Lung (tissue), 12 donors: Measurements from ENCODE around the gene CDH13. TPM values are rescaled to one million over a fixed set of nuclear protein-coding genes. Genes with fewer than 3 reads are reported as not detected.

Experiments
- ATAC-seq: fragments of 200-7000 bp; cut with Tn5 transposase; one replicate; pipeline ENCODE4 v1.9.1; 2020; ENCODE audit warnings: moderate number of reproducible peaks; ENCODE audit not compliant: insufficient read depth, low FRiP score
- DNase-seq, 3 donors: peaks; one replicate each; pipeline ENCODE4 v3.0.0-alpha.2; 2013 to 2017
- H3K27ac ChIP-seq, 2 donors: one replicate each; pipeline ENCODE4 v1.5.1; 2013; ENCODE audit warnings: mild to moderate bottlenecking in 2 of 2, moderate library complexity in 2 of 2, control low read depth in 1 of 2, inconsistent platforms in 1 of 2, low read depth in 1 of 2, low read length in 1 of 2
- H3K27me3 ChIP-seq, 3 donors: one replicate each; pipeline ENCODE4 v1.5.1; 2013; ENCODE audit warnings: low read length in 2 of 3; ENCODE audit not compliant: control insufficient read depth in 3 of 3, insufficient read depth in 3 of 3
- H3K36me3 ChIP-seq, 4 donors: one replicate each; pipeline ENCODE4 v1.5.1; 2013; ENCODE audit warnings: low read length in 4 of 4, mild to moderate bottlenecking in 1 of 4, moderate library complexity in 1 of 4; ENCODE audit not compliant: control insufficient read depth in 4 of 4, insufficient read depth in 4 of 4
- H3K4me1 ChIP-seq, 5 donors: one replicate each; pipeline ENCODE4 v1.5.1; 2013; ENCODE audit warnings: low read length in 5 of 5, mild to moderate bottlenecking in 2 of 5, moderate library complexity in 1 of 5; ENCODE audit not compliant: control insufficient read depth in 5 of 5, insufficient read depth in 5 of 5
- H3K4me3 ChIP-seq: one replicate; pipeline ENCODE4 v1.5.1; 2013; ENCODE audit warnings: mild to moderate bottlenecking, control low read depth, moderate library complexity
- H3K9ac ChIP-seq, 2 donors: one replicate each; pipeline ENCODE4 v1.5.1; 2013; ENCODE audit warnings: low read length in 2 of 2, control low read depth in 1 of 2; ENCODE audit not compliant: insufficient read depth in 1 of 2
- H3K9me3 ChIP-seq, 4 donors: one replicate each; pipeline ENCODE4 v1.5.1; 2013; ENCODE audit warnings: low read length in 3 of 4, mild to moderate bottlenecking in 1 of 4, moderate library complexity in 1 of 4; ENCODE audit not compliant: control insufficient read depth in 4 of 4, insufficient read depth in 3 of 4
- WGBS, 2 donors: extraction: QIAGEN DNeasy Blood & Tissue Kit; methylation state at CpG; one replicate each; pipeline ENCODE4 v1.1.7; 2013; 5-methylcytosine and 5-hydroxymethylcytosine counted together
- polyA plus RNA-seq, 2 donors: library from polyadenylated mRNA; stranded (reverse); fragments of 200-250 nt; gene quantifications; one replicate each; pipeline ENCODE4 v1.2.1, GENCODE V29; 2013
- total RNA-seq, 2 donors: library from RNA; depleted of rRNA in 1 of 2; stranded (reverse); fragments of >200 nt in 1 of 2; gene quantifications; one replicate each; pipeline ENCODE4 v1.2.1, GENCODE V29; 2014 to 2021
- TF ChIP-seq, protein P1 (sequence below): IDR thresholded peaks from 2 replicates; pipeline ENCODE4 v1.5.1; 2012; ENCODE audit warnings: mild to moderate bottlenecking; ENCODE audit errors: control extremely low read depth, extremely low read depth
- donor health status: control.
- donor health status: control.
- donor health status: Bipolar disorder and iron deficiency.
- donor health status: healthy.
- donor health status: DM: yes; HTN: yes; CAD: no.

CDH13 gene
- total and polyA plus RNA-seq, 4 donors, result 2.1 to 12.3 (median 7.3) TPM

DNA sequence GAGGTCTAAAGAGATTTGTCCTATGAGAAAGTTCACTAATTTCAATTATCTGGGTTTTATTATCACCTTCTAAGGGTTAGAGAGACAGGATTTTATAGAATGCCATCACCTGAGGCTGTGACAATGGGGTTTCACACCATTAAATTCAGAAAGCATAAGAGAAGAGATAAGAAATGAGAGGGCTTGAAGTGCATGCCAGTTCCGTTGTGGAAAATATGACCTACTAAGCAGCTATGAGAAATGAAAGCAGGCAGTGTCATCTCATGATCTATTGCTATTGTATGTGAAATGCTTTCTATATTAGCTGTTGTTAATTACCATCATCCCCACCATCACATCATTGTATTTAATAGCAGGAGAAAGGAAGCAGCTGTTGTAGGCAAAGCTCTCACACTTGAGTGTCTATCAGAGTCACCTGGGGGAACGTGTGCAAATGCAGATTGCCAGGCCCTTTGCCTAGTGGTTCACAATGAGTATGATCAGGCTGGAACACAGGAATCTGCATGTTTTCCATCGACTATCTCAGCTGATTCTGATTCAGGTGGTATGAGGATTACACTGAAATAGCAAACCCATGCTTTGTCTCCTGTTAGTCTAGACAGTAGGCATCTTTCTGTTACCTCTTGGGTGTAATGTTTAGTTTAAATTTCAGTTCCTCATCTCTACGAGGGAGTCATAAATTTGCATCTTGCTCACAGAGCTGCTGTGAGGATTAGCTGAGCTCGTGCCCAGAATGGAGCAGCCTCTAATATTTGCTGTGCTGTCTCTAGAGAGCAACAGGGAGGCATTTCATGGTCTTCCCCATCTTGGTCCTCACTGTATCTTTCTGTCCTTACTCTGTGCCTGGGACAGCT lies 256.4 kb downstream of the CDH13 start:
- 60% methylated on average over 5 of the region's 5 CpGs for WGBS, 2 donors
- H3K27me3 ChIP-seq, result no peaks in the 10 kb centered on the region
- ATAC-seq, result no peak
- H3K4me1 ChIP-seq, result peaks cover 0 to 3% (median 0%) of the 10 kb centered on the region in 5 donors
- H3K4me3 ChIP-seq, result no peak overlapping the region
- H3K9me3 ChIP-seq, result peaks cover 0 to 2% (median 0%) of the 10 kb centered on the region in 4 donors
- no peak for DNase-seq
- TF ChIP-seq, protein P1, sequence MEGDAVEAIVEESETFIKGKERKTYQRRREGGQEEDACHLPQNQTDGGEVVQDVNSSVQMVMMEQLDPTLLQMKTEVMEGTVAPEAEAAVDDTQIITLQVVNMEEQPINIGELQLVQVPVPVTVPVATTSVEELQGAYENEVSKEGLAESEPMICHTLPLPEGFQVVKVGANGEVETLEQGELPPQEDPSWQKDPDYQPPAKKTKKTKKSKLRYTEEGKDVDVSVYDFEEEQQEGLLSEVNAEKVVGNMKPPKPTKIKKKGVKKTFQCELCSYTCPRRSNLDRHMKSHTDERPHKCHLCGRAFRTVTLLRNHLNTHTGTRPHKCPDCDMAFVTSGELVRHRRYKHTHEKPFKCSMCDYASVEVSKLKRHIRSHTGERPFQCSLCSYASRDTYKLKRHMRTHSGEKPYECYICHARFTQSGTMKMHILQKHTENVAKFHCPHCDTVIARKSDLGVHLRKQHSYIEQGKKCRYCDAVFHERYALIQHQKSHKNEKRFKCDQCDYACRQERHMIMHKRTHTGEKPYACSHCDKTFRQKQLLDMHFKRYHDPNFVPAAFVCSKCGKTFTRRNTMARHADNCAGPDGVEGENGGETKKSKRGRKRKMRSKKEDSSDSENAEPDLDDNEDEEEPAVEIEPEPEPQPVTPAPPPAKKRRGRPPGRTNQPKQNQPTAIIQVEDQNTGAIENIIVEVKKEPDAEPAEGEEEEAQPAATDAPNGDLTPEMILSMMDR, result no peak
- no peak overlapping the region for H3K9ac ChIP-seq
- no peaks in the 10 kb centered on the region for H3K36me3 ChIP-seq
- H3K27ac ChIP-seq, result no peak overlapping the region

DNA sequence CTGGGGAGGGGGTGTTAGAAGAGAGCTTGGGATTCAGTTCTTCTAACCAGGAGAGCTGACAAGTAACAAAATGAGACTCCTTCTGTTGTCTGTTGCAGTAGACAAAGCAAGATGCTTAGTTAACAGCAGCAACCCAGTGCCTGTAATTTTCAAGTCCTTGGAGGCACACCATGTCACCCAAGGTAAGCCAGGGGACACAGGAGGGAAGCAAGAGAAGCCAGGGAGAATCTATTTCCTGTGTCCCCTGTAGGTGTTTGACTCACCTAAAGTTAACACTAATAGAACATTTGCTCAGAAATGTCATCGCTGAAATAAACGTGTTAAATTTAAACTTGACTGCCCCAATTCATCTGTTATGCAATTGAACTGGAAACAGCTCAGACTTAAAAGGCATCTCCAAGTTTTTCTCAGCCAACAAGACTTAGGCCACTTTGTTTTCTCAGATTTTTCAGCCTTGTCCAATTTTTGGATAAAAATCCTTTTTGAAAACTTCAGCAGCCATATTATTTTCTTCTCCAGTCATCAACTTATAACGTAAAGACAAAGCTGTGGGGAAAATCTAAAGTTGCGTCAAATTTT lies 257.6 kb downstream of the CDH13 start:
- DNase-seq, result no peak
- H3K4me1 ChIP-seq, result peaks cover 0 to 8% (median 0%) of the 10 kb centered on the region in 5 donors
- H3K36me3 ChIP-seq, result no peaks in the 10 kb centered on the region
- no peaks in the 10 kb centered on the region for H3K9me3 ChIP-seq
- no peaks in the 10 kb centered on the region for H3K27me3 ChIP-seq
- 84 to 88% methylated on average over 4 of the region's 4 CpGs for WGBS, 2 donors
- TF ChIP-seq, protein P1, result no peak
- no peak overlapping the region for H3K4me3 ChIP-seq
- no peak overlapping the region for H3K9ac ChIP-seq
- ATAC-seq, result no peak
- no peak overlapping the region for H3K27ac ChIP-seq

DNA sequence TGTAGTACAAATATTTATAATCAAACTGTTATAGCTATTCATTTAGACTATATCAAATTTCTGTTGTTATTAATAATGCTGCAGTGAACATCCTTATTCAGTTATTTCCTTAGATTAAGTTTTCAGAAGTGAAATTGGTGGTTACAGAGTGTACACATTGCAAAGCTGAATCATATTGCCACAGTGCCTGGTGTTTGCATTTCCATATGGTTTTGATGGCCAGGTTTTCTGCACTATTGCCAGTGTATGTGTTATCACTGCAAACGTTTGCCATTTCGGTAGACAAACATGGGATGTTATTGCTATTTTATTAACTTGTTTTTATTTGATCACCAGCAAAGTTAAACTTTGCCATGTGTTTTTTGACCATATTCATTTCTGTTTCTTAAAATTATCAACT lies 259.4 kb downstream of the CDH13 start:
- Histone ChIP-seq H3K27ac (no peak overlapping the region), H3K9ac (no peak overlapping the region), H3K9me3 (no peaks in the 10 kb centered on the region), H3K4me3 (no peak overlapping the region), H3K4me1 (peaks cover 0 to 10% (median 0%) of the 10 kb centered on the region in 5 donors), H3K36me3 (no peaks in the 10 kb centered on the region), H3K27me3 (no peaks in the 10 kb centered on the region)
- TF ChIP-seq, protein P1, result no peak
- no peak for DNase-seq
- ATAC-seq, result no peak
- WGBS, 2 donors, result 78 to 80% methylated on average over 2 of the region's 2 CpGs
